HG03095 (cell line): ENCODE data around the gene TSEN2.

Experiments used
- ATAC-seq: cut with Tn5 transposase; IDR thresholded peaks from one replicate; pipeline ENCODE4 v1.9.1; 2021; ENCODE audit warnings: moderate library complexity; ENCODE audit not compliant: unreplicated experiment

The TSEN2 gene

DNA sequence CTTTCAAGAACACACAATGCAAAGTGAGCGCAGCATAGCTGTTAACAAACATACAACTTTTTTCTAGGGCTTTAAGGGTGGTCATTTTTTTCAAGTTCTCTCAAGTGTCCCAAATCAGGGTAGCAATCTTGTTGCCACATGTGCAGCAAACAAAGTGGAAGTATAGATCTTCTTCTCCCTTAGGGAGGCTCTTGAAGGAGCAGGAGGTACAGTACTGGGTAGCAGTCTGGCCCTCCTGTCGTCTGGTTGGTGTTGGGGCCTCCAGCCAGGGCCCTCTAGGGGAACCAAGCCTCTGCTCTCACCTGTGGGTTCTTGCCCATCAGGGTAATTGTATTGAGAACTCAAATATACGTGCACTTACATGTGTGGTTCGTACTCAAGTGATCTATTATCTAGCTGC is 98.5 kb downstream of the TSEN2 start:
- no peak for ATAC-seq
